Heart left ventricle (tissue), 13 donors: ENCODE data around the gene PAN2.

Experiments
- CTCF ChIP-seq, 12 donors: fragments of 200-600 bp; sonication (generic) in 4 of 12; IDR thresholded peaks; one replicate each; pipeline versions ENCODE4 v1.5.0 to v1.8.0; 2018 to 2022; ENCODE audit warnings: antibody characterized with exemption in 12 of 12, mild to moderate bottlenecking in 5 of 12
- POLR2A ChIP-seq, 2 donors: fragments of 450-650 bp; IDR thresholded peaks; one replicate each; pipeline ENCODE4 v1.6.1; 2017; ENCODE audit warnings: antibody characterized with exemption in 2 of 2, mild to moderate bottlenecking in 2 of 2, moderate library complexity in 2 of 2
- donor health status: ischemic (EF 13 %, LVEDD 7.1; RV severe dilation, severe dysfunction).
- donor health status: DM: no; HTN: yes; CAD: no.
- donor health status: DM: no; HTN: no; CAD: no.
- donor health status: ischemic (EF 25% LVEDD 6.9; RV normal size, moderate dysfunction).
- donor health status: ischemic (EF 25% LVEDD 5.7; RV mildly dilated, moderate dysfunction).
- donor health status: ischemic (EF 35%, LVEDD 5.7; RV mildly dilated, moderate dysfunction).
- donor health status: nonischemic (EF 11% LVEDD 7.7; RV severe dilation, severe dysfunction).
- donor health status: DM: yes; HTN: yes; CAD: no.
- donor health status: PGD.
- donor health status: ischemic (EF 29% LVEDD 5.4; RV normal size, mild dysfunction).
- donor health status: nonischemic (EF 23%, LVEDD 6.1; RV moderate dilation, normal function).

DNA sequence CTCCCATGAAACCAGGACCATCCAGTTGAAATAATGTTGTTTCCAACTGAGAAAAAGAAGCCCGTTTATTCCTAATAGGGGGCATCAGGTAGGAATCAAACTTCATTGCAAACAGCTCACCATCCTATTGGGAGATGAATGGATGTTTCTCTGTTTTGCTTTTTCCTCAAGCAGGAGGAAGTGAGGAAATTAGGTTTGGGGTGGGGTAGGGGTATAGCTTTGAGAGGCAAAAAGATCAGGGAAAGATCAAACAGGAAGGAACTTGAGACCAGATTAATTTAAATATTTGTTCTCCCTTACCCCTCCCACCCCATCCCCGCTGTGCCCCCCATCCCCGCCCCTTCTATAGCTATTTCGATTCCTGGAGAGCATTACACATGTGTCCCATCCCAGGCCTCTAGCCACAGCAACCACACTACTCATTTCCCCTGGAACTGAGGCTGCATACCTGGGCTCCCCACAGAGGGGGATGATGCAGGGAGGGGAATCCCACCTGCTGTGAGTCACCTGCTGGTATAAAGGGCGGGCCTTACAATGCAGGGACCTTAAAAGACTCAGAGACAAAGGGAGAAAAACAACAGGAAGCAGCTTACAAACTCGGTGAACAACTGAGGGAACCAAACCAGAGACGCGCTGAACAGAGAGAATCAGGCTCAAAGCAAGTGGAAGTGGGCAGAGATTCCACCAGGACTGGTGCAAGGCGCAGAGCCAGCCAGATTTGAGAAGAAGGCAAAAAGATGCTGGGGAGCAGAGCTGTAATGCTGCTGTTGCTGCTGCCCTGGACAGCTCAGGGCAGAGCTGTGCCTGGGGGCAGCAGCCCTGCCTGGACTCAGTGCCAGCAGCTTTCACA is 4.7 kb upstream of the PAN2 start, which contains the start of gene IL23A:
- no peak for TF ChIP-seq CTCF (IDR thresholded peaks at IDR 0.05)
- no peak for TF ChIP-seq POLR2A (IDR thresholded peaks at IDR 0.05)
